HG02571 (cell line): ENCODE data around the gene AP4B1.

ENCODE experiments used
- ATAC-seq: cut with Tn5 transposase; IDR thresholded peaks from one replicate; pipeline ENCODE4 v1.9.1; 2021; ENCODE audit warnings: mild to moderate bottlenecking, moderate library complexity; ENCODE audit not compliant: unreplicated experiment

The AP4B1 gene

DNA sequence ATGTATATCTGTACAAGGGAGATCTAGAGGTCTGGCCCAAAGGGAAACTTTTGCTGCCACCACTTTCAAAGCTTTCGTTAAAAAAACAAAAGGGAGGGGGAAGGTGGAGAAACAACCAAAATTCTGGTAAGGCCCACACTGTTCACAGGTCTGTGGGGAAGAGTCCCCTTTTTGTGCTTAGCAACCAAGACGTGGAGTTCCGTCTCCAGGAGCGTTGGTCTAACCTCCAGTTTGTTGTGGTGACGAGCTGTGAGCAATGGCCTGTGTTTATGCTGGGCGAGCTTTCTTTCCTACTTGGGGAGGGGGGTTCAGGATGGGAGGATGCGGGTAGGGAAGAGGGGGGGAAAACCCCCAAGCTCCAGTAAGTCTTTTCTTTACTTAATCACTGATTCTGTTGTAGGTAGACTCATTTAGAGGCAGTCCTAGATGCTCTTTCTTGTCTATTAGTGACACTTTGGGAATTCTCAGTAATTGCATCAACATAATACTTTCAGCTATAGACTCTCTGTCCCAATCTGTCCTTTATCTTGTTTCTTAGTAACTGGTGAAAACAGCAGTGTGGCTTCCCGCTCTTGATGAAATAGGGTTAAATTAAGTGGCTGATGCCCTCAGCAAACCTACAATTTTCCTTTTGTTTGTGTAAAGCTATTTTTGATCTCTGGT lies 26.0 kb upstream of the AP4B1 start:
- peak; percentile 27 for ATAC-seq

GRCh38 chr1:113929750-113930498 lies 25.3 kb upstream of the AP4B1 start:
- ATAC-seq: peak; percentile 28

- ATAC-seq: peak; percentile 73
Measured at GRCh38 chr1:113928941-113929749, 24.5 kb upstream of the AP4B1 start, which contains the start of gene HIPK1. Gene HIPK1 (plus strand): TSS chr1:113929324.

GRCh38 chr1:113928187-113928930 lies 23.8 kb upstream of the AP4B1 start:
- ATAC-seq: peak; percentile 29

DNA sequence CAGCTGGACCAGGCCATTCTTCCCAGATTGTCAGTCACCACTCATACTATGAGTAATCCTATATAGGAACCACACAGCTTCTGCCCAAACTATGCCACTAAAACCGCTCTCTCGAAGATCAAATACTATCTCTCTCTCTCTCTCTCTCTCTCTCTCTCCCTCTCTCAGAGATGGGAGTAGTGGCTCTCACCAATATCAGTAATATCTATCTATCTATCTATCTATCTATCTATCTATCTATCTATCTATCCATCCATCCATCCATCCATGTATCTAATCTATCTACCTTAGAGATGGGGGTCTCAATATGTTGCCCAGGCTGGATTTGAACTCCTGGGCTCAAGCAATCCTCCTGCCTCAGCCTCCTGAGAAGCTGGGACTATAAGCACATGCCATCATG lies 19.9 kb upstream of the AP4B1 start:
- no peak for ATAC-seq

DNA sequence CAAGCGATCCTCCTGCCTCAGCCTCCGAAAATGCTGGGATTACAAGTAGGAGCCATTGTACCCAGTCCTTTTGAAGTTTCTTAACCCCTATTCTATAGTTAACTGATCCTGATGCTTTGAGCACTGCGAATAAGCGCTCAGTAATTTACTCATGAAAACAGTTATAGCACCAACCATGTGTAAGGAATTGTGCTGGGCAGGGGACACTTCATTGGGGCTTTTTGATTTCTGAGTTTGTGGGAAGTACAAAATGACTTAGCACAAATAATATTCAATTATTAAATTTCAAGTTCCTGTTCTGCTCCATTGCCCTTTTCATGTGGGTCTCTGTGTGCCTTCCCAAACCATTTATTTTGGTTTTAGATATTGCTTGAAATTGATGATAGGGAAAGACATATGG lies 18.4 kb upstream of the AP4B1 start:
- no peak for ATAC-seq

DNA sequence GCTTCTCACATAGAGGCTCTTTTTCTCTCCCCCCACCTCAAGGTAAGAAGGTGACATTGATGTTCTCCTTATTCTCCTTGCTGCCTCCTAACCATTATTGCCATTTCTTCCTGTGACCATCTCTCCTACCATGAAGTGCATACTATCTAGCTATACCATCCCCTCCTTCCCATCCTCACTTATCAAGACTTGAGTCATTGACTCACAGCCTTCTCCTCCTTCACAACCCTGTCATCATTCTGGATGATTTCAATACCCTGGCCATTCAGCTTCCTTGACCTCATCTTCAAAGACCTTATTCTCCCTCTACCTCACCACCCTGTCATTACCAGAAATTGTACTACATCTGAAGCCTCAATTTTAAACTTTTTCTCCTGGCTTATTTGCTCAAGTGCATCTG lies 13.6 kb upstream of the AP4B1 start:
- ATAC-seq: no peak

DNA sequence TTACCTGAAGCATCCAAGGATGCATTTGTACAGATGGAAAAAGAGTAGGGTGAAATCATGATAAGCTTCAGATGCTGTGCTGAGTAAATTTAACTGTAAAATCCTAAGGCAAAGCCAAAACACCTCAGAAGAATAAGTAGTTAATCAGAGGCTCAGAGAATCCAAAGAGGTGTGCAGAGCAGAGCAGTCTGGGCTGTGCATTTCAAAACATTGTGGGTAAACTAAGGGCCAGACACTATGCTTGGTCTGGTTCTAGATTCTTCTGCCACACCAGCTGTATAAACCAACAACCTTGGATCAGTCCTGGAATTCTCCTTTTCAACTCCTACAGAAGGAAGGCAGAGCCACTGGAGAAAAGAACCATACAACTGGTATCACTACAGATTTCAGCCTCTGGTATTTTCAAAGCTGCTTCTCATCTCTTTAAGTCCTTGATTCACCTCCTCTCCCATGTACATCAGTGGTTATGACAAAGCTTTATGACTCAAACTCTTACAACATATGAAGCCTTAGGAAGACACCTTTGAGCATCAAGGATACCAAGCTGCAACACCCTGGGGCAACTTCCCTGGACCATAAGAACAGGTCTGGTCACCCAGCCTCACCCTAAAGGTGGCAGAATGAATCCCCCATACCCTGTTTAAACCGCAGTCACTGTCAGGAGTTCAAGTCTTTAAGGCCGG lies 12.9 kb upstream of the AP4B1 start:
- no peak for ATAC-seq

GRCh38 chr1:113916974-113917373 lies 12.4 kb upstream of the AP4B1 start:
- no peak for ATAC-seq

- no peak for ATAC-seq
Measured at GRCh38 chr1:113913887-113914664, 9.5 kb upstream of the AP4B1 start.

DNA sequence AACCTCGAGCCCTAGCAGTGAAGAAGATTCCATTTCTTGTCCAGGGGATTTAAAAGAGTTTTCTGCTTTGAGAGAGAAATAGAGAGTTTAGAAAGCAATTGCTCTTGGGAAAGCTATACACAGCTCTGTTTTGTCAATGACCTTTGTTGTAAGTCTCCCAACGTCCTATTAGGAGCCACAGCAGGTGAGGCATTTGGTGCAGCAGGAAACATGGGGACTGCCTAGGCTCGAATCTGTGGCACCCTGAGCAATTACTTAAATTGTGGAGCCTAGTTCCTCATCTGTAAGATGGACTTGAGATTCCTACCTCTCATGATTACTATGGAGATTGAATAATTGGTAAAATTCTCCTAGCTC lies 8.7 kb upstream of the AP4B1 start:
- no peak for ATAC-seq

- no peak for ATAC-seq
Measured at GRCh38 chr1:113912594-113913311, 8.2 kb upstream of the AP4B1 start.

GRCh38 chr1:113905435-113905861 lies 849 bp upstream of the AP4B1 start:
- peak; percentile 2 for ATAC-seq

- ATAC-seq: peak; percentile 25
Measured at GRCh38 chr1:113904293-113904673, 316 bp downstream of the AP4B1 start.

GRCh38 chr1:113903501-113904292 lies 902 bp downstream of the AP4B1 start:
- no peak for ATAC-seq

GRCh38 chr1:113901191-113901590 lies 3.4 kb downstream of the AP4B1 start:
- ATAC-seq: no peak

DNA sequence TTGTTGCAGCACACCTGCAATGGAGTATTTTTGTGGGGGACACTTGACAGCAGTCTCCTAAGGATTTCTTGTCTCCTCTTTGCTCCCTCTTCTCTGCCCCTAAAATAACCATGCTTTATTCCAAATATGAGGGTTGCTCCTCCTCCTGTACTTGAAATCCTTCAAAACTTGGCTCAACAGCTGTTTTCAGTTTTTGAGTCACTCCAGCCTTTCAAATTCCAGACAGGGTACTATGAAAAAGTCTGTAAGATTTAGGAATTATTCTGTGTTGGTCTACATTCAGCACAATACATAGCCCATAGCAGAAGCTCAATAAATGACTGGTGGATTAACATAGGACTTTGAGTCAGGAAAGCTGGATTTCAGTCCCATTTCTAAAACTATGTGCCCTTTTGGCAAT lies 5.5 kb downstream of the AP4B1 start:
- no peak for ATAC-seq

GRCh38 chr1:113898241-113898814 lies 6.3 kb downstream of the AP4B1 start:
- no peak for ATAC-seq
